Thyroid gland (tissue), 4 donors: ENCODE measurements around the gene UNC5C. TPM values are rescaled to one million over a fixed set of nuclear protein-coding genes. Genes with fewer than 3 reads are reported as not detected.

Experiments
- DNase-seq, 2 donors: peaks; one replicate each; pipeline ENCODE4 v3.0.0-alpha.2; 2019
- H3K27ac ChIP-seq, 3 donors: fragments of 200-600 bp; sonication (generic); 1 replicate in 2 of 3; 2 replicates in 1 of 3; pipeline ENCODE4 v1.5.1; 2016 to 2019; ENCODE audit warnings: mild to moderate bottlenecking in 1 of 3, moderate library complexity in 1 of 3
- H3K27me3 ChIP-seq: fragments of 200-600 bp; sonication (generic); one replicate; pipeline ENCODE4 v1.5.1; 2019
- H3K36me3 ChIP-seq, 2 donors: fragments of 200-600 bp; sonication (generic); one replicate each; pipeline ENCODE4 v1.5.1; 2016 to 2019
- H3K4me1 ChIP-seq, 2 donors: fragments of 200-600 bp; sonication (generic); one replicate each; pipeline ENCODE4 v1.5.1; 2017 to 2019
- H3K4me3 ChIP-seq, 3 donors: fragments of 200-600 bp; sonication (generic); replicated peaks in 1 of 3; 1 replicate in 2 of 3; 2 replicates in 1 of 3; pipeline ENCODE4 v1.5.1; 2016; ENCODE audit warnings: mild to moderate bottlenecking in 1 of 3
- H3K9me3 ChIP-seq: fragments of 200-600 bp; sonication (generic); one replicate; pipeline ENCODE4 v1.5.1; 2017
- CTCF ChIP-seq, 6 experiments: fragments of 200-600 bp in 3 of 6; fragments of 450-650 bp in 3 of 6; sonication (generic) in 3 of 6; IDR thresholded peaks; one replicate each; pipeline ENCODE4 v1.5.1; 2016 to 2019; ENCODE audit warnings: antibody characterized with exemption in 6 of 6, mild to moderate bottlenecking in 2 of 6, inconsistent platforms in 1 of 6, moderate library complexity in 1 of 6
- POLR2A ChIP-seq, 2 donors: fragments of 450-650 bp; IDR thresholded peaks; one replicate each; pipeline ENCODE4 v1.6.1; 2017; ENCODE audit warnings: antibody characterized with exemption in 2 of 2, mild to moderate bottlenecking in 2 of 2, moderate library complexity in 1 of 2
- WGBS, 2 donors: methylation state at CpG; one replicate each; pipeline ENCODE4 v1.1.5; 2017; 5-methylcytosine and 5-hydroxymethylcytosine counted together
- intact Hi-C: fragments of 100-400 bp; cut with DNase I; formaldehyde crosslinking; loops from one replicate; pipeline ENCODE4 v1.15.1; 2023
- total RNA-seq, 4 donors: library from RNA; depleted of rRNA; stranded (reverse); fragments of >200 nt; gene quantifications; one replicate each; pipeline ENCODE4 v1.2.3, GENCODE V29; 2016

The UNC5C gene
- total RNA-seq, 4 donors from 2014 or later = 27.1 to 72.0 (median 59.0) TPM

- Histone ChIP-seq H3K9me3 (no peaks in the 10 kb centered on the region), H3K36me3 (no peaks in the 10 kb centered on the region), H3K4me1 (peaks cover 51 to 67% of the 10 kb centered on the region in 2 donors), H3K27me3 (no peaks in the 10 kb centered on the region), H3K4me3 (no peak overlapping the region), H3K27ac (peak overlapping the region; percentile 24 to 80 (median 73))
- 54 to 57% methylated on average over 7 of the region's 7 CpGs for WGBS, 2 donors
- peak; percentile 69 to 70 for DNase-seq
- no peak for TF ChIP-seq CTCF (IDR thresholded peaks at IDR 0.05)
- no peak for TF ChIP-seq POLR2A (IDR thresholded peaks at IDR 0.05)
- intact Hi-C loops = no loop called here
Observed at GRCh38 chr4:95360906-95361695, 187.7 kb downstream of the UNC5C start.

GRCh38 chr4:95360256-95360903, 188.4 kb downstream of the UNC5C start:
- H3K27me3 ChIP-seq = no peaks in the 10 kb centered on the region
- no peak for DNase-seq
- peaks cover 51 to 67% of the 10 kb centered on the region in 2 donors for H3K4me1 ChIP-seq
- intact Hi-C loops = no loop called here
- no peak overlapping the region for H3K4me3 ChIP-seq
- H3K27ac ChIP-seq = peak overlapping the region; percentile 24 to 80 (median 73)
- WGBS, 2 donors = 75 to 78% methylated on average over 3 of the region's 3 CpGs
- TF ChIP-seq POLR2A (IDR thresholded peaks at IDR 0.05) = no peak
- no peak for TF ChIP-seq CTCF (IDR thresholded peaks at IDR 0.05)
- H3K36me3 ChIP-seq = no peaks in the 10 kb centered on the region
- no peaks in the 10 kb centered on the region for H3K9me3 ChIP-seq

GRCh38 chr4:95358421-95358820, 190.4 kb downstream of the UNC5C start:
- Histone ChIP-seq H3K27me3 (no peaks in the 10 kb centered on the region), H3K9me3 (no peaks in the 10 kb centered on the region), H3K36me3 (no peaks in the 10 kb centered on the region), H3K4me1 (peaks cover 39 to 51% of the 10 kb centered on the region in 2 donors), H3K27ac (peak overlapping the region in 2 of 3 donors; percentile 15 to 19), H3K4me3 (no peak overlapping the region)
- intact Hi-C loops = no loop called here
- DNase-seq = no peak
- WGBS, 2 donors = 12 to 24% methylated on average over 1 of the region's 1 CpG
- TF ChIP-seq POLR2A (IDR thresholded peaks at IDR 0.05) = no peak
- TF ChIP-seq CTCF (IDR thresholded peaks at IDR 0.05) = no peak

- H3K9me3 ChIP-seq = no peaks in the 10 kb centered on the region
- 87 to 96% methylated on average over 1 of the region's 1 CpG for WGBS, 2 donors
- TF ChIP-seq CTCF (IDR thresholded peaks at IDR 0.05) (no peak), POLR2A (IDR thresholded peaks at IDR 0.05) (no peak)
- intact Hi-C loops = no loop called here
- H3K27ac ChIP-seq = no peak overlapping the region
- no peaks in the 10 kb centered on the region for H3K36me3 ChIP-seq
- H3K4me1 ChIP-seq = peaks cover 18 to 23% of the 10 kb centered on the region in 2 donors
- H3K4me3 ChIP-seq = no peak overlapping the region
- no peak for DNase-seq
- H3K27me3 ChIP-seq = no peaks in the 10 kb centered on the region
Observed at GRCh38 chr4:95355021-95355420, 193.8 kb downstream of the UNC5C start.

GRCh38 chr4:95348418-95348817, 200.4 kb downstream of the UNC5C start:
- WGBS, 2 donors = 93 to 98% methylated on average over 1 of the region's 1 CpG
- intact Hi-C loops = no loop called here
- no peak for DNase-seq
- H3K4me3 ChIP-seq = no peak overlapping the region
- H3K27ac ChIP-seq = no peak overlapping the region
- H3K27me3 ChIP-seq = no peaks in the 10 kb centered on the region
- no peaks in the 10 kb centered on the region for H3K9me3 ChIP-seq
- H3K36me3 ChIP-seq = no peaks in the 10 kb centered on the region
- TF ChIP-seq CTCF (IDR thresholded peaks at IDR 0.05) = no peak
- no peak for TF ChIP-seq POLR2A (IDR thresholded peaks at IDR 0.05)
- H3K4me1 ChIP-seq = no peaks in the 10 kb centered on the region
